GM21381 (cell line): Measurements from ENCODE around the gene GSKIP.

Experiments used
- ATAC-seq: cut with Tn5 transposase; IDR thresholded peaks from one replicate; pipeline ENCODE4 v1.9.1; 2021; ENCODE audit warnings: mild to moderate bottlenecking, moderate library complexity; ENCODE audit not compliant: unreplicated experiment

GSKIP gene

GRCh38 chr14:96376093-96376492, 12.8 kb downstream of the GSKIP start:
- ATAC-seq: no peak

GRCh38 chr14:96380735-96381134, 17.4 kb downstream of the GSKIP start:
- peak; percentile 84 for ATAC-seq

GRCh38 chr14:96383445-96383844, 20.1 kb downstream of the GSKIP start:
- ATAC-seq: no peak

- ATAC-seq: no peak
These were observed 20.7 kb downstream of the GSKIP start for GRCh38 chr14:96384053-96384452.

GRCh38 chr14:96384740-96385139, 21.4 kb downstream of the GSKIP start:
- ATAC-seq: no peak

GRCh38 chr14:96385385-96385784, 22.1 kb downstream of the GSKIP start:
- no peak for ATAC-seq

- ATAC-seq: no peak
These were observed 27.6 kb downstream of the GSKIP start for GRCh38 chr14:96390965-96391292.

GRCh38 chr14:96391293-96392118, 28.2 kb downstream of the GSKIP start:
- ATAC-seq: peak; percentile 85

GRCh38 chr14:96393071-96393691, 29.9 kb downstream of the GSKIP start:
- no peak for ATAC-seq

GRCh38 chr14:96394047-96394815, 30.9 kb downstream of the GSKIP start:
- no peak for ATAC-seq

- ATAC-seq: no peak
These were observed 35.1 kb downstream of the GSKIP start for GRCh38 chr14:96398432-96398831.

- no peak for ATAC-seq
These were observed 35.6 kb downstream of the GSKIP start for GRCh38 chr14:96398921-96399320.

GRCh38 chr14:96399405-96399804, 36.1 kb downstream of the GSKIP start:
- no peak for ATAC-seq

- ATAC-seq: no peak
These were observed 37.2 kb downstream of the GSKIP start for GRCh38 chr14:96400495-96400894.

GRCh38 chr14:96403409-96403808, 40.1 kb downstream of the GSKIP start:
- no peak for ATAC-seq

GRCh38 chr14:96405677-96406076, 42.4 kb downstream of the GSKIP start:
- ATAC-seq: no peak

GRCh38 chr14:96407935-96408570, 44.7 kb downstream of the GSKIP start:
- ATAC-seq: no peak

- ATAC-seq: no peak
These were observed 45.3 kb downstream of the GSKIP start for GRCh38 chr14:96408608-96409007.

- no peak for ATAC-seq
These were observed 46.4 kb downstream of the GSKIP start for GRCh38 chr14:96409701-96410100.

- ATAC-seq: no peak
These were observed 46.8 kb downstream of the GSKIP start for GRCh38 chr14:96410119-96410518.

- no peak for ATAC-seq
These were observed 50.2 kb downstream of the GSKIP start for GRCh38 chr14:96413526-96413925.
